AG09319 (cell line): ENCODE data around the gene AGPAT3.

ENCODE experiments used
- DNase-seq: peaks from one replicate; pipeline ENCODE4 v3.0.0-alpha.2; 2010; ENCODE audit warnings: low read depth; ENCODE audit errors: extremely low read depth
- CTCF ChIP-seq: IDR thresholded peaks from 2 replicates; pipeline ENCODE4 v1.5.1; 2011; ENCODE audit warnings: low read depth, mild to moderate bottlenecking, inconsistent platforms, low read length, moderate library complexity

The AGPAT3 gene

GRCh38 chr21:43922949-43923348 is 57.9 kb downstream of the AGPAT3 start:
- DNase-seq = no peak
- no peak for TF ChIP-seq CTCF

DNA sequence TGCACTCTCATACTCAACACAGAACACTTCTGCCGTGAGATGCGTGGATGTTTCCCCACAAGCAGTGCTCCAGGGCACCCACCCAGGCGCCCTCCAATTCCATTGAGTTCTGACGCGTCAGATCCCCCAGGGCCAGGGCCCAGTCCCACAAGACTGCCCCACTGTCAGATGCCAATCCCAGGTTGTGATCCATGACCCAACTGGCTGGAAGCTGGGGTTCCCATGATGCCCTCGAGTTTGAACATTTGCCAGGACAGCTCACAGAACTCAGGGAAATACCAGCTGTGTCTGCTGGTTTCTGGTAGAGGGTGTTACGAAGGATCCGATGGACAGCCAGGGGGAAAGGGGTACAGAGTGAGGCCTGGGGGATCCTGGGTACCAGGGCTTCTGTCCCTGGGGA is 58.4 kb downstream of the AGPAT3 start:
- no peak for DNase-seq
- TF ChIP-seq CTCF = no peak

DNA sequence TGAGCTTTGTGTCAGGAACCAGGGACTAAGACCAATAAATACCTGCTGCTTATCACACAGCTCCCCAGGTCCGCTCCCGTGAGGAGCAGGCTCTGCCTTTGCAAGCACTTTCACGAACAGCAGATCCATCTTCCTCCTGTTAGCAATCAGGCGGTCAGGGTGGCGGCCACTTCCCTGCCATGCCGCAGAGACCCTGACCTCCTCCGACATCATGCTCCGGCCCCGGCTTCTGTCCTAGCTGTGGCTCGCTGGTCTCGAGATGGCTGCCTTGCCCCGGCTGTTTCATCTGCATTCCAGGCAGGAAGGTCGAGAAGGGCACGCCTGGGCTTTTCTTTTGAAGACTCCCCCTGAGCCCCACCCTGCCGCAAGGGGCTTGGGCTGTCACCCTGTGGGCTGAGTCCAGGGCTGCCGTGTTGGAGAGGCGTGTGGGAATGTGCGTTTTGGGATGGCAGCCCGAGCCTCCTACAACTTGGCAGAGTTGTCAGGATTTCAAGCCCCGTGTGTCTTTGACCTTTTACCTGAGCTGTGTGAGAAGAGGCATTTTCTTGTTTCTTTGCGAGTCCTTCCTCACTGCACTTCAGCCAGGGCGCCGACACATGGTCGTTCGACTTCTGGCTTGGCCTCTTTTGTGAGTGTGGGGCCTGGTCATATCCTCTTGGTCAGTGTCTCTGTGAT is 59.5 kb downstream of the AGPAT3 start:
- no peak for DNase-seq
- TF ChIP-seq CTCF = no peak

- no peak for DNase-seq
- TF ChIP-seq CTCF = no peak
Measured at GRCh38 chr21:43925096-43925481, 60.1 kb downstream of the AGPAT3 start.

DNA sequence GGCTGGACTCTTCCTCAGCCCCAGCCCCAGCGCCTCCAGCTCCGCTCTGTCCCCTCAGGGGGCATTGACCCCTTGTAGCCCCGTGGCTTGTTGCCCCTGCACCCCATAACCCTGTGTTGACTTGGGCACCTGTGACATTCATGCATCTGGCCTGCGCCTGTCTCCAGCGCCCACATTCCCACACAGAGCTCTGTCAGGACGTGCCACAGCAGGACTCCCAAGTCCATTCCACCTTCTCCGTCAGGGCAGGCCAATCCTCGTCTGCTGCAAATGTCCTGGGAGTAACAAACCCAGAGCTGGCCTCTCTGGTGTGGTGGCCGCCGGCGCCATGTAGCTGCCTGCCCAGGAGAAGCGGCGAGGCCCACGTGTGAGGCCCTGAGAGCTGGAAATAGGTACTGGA is 60.6 kb downstream of the AGPAT3 start:
- DNase-seq = no peak
- TF ChIP-seq CTCF = no peak

DNA sequence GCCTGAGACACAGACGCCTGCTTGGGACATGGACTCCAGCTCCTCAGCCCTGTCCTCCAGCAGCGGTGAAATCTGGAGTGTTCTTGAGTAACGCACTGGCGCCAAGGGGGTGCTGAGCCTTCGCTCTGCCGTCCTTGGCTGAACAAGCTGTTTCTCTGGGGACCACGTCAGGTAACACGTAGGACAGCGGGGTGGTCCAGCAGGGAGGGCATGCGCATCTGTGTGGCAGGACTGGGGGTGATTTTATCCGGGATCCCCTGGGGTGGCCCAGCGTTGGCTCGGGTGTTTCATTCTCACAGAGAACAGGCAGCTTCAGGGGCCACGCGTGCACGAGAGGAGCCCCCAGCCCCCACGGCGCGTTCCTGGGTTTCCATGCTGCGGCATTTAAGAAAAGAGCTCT is 61.2 kb downstream of the AGPAT3 start:
- DNase-seq = no peak
- TF ChIP-seq CTCF = no peak

- no peak for DNase-seq
- TF ChIP-seq CTCF = no peak
Measured at GRCh38 chr21:43927591-43928221, 62.7 kb downstream of the AGPAT3 start.
